Lung (tissue), 12 donors: ENCODE measurements around the gene HCN2. TPM values are rescaled to one million over a fixed set of nuclear protein-coding genes. Genes with fewer than 3 reads are reported as not detected.

ENCODE experiments used
- ATAC-seq: fragments of 200-7000 bp; cut with Tn5 transposase; one replicate; pipeline ENCODE4 v1.9.1; 2020; ENCODE audit warnings: moderate number of reproducible peaks; ENCODE audit not compliant: insufficient read depth, low FRiP score
- DNase-seq, 3 donors: peaks; one replicate each; pipeline ENCODE4 v3.0.0-alpha.2; 2013 to 2017
- H3K27ac ChIP-seq, 2 donors: one replicate each; pipeline ENCODE4 v1.5.1; 2013; ENCODE audit warnings: mild to moderate bottlenecking in 2 of 2, moderate library complexity in 2 of 2, control low read depth in 1 of 2, inconsistent platforms in 1 of 2, low read depth in 1 of 2, low read length in 1 of 2
- H3K27me3 ChIP-seq, 3 donors: one replicate each; pipeline ENCODE4 v1.5.1; 2013; ENCODE audit warnings: low read length in 2 of 3; ENCODE audit not compliant: control insufficient read depth in 3 of 3, insufficient read depth in 3 of 3
- H3K36me3 ChIP-seq, 4 donors: one replicate each; pipeline ENCODE4 v1.5.1; 2013; ENCODE audit warnings: low read length in 4 of 4, mild to moderate bottlenecking in 1 of 4, moderate library complexity in 1 of 4; ENCODE audit not compliant: control insufficient read depth in 4 of 4, insufficient read depth in 4 of 4
- H3K4me1 ChIP-seq, 5 donors: one replicate each; pipeline ENCODE4 v1.5.1; 2013; ENCODE audit warnings: low read length in 5 of 5, mild to moderate bottlenecking in 2 of 5, moderate library complexity in 1 of 5; ENCODE audit not compliant: control insufficient read depth in 5 of 5, insufficient read depth in 5 of 5
- H3K4me3 ChIP-seq: one replicate; pipeline ENCODE4 v1.5.1; 2013; ENCODE audit warnings: mild to moderate bottlenecking, control low read depth, moderate library complexity
- H3K9ac ChIP-seq, 2 donors: one replicate each; pipeline ENCODE4 v1.5.1; 2013; ENCODE audit warnings: low read length in 2 of 2, control low read depth in 1 of 2; ENCODE audit not compliant: insufficient read depth in 1 of 2
- H3K9me3 ChIP-seq, 4 donors: one replicate each; pipeline ENCODE4 v1.5.1; 2013; ENCODE audit warnings: low read length in 3 of 4, mild to moderate bottlenecking in 1 of 4, moderate library complexity in 1 of 4; ENCODE audit not compliant: control insufficient read depth in 4 of 4, insufficient read depth in 3 of 4
- CTCF ChIP-seq: IDR thresholded peaks from 2 replicates; pipeline ENCODE4 v1.5.1; 2012; ENCODE audit warnings: mild to moderate bottlenecking; ENCODE audit errors: control extremely low read depth, extremely low read depth
- WGBS, 2 donors: extraction: QIAGEN DNeasy Blood & Tissue Kit; methylation state at CpG; one replicate each; pipeline ENCODE4 v1.1.7; 2013; 5-methylcytosine and 5-hydroxymethylcytosine counted together
- polyA plus RNA-seq, 2 donors: library from polyadenylated mRNA; stranded (reverse); fragments of 200-250 nt; gene quantifications; one replicate each; pipeline ENCODE4 v1.2.1, GENCODE V29; 2013
- total RNA-seq, 2 donors: library from RNA; depleted of rRNA in 1 of 2; stranded (reverse); fragments of >200 nt in 1 of 2; gene quantifications; one replicate each; pipeline ENCODE4 v1.2.1, GENCODE V29; 2014 to 2021
- donor health status: control.
- donor health status: control.
- donor health status: Bipolar disorder and iron deficiency.
- donor health status: healthy.
- donor health status: DM: yes; HTN: yes; CAD: no.

HCN2 gene
- total and polyA plus RNA-seq, 4 donors: 0.04 to 0.37 (median 0.16) TPM

DNA sequence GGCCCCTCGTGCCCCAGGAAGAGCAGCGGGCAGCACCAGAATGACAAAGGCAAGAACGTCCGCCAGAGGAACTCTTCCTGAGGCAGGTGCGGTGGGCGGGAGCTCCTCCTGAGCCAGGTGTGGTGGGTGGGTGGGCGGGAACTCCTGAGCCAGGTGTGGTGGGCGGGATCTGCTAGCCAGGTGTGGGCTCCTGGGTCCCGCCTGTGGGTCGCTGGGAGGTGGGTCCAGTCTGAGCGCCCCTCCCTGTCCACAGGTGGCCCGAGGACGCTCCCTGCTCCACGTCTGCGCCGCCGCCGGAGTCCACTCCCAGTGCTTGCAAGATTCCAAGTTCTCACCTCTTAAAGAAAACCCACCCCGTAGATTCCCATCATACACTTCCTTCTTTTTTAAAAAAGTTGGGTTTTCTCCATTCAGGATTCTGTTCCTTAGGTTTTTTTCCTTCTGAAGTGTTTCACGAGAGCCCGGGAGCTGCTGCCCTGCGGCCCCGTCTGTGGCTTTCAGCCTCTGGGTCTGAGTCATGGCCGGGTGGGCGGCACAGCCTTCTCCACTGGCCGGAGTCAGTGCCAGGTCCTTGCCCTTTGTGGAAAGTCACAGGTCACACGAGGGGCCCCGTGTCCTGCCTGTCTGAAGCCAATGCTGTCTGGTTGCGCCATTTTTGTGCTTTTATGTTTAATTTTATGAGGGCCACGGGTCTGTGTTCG is 7.0 kb upstream of the HCN2 start:
- no peak overlapping the region for H3K9ac ChIP-seq
- WGBS, 2 donors: 91 to 93% methylated on average over 31 of the region's 31 CpGs
- H3K9me3 ChIP-seq: no peaks in the 10 kb centered on the region
- no peak for ATAC-seq
- H3K4me3 ChIP-seq: no peak overlapping the region
- no peak overlapping the region for H3K27ac ChIP-seq
- H3K4me1 ChIP-seq: peaks cover 0 to 5% (median 0%) of the 10 kb centered on the region in 5 donors
- H3K36me3 ChIP-seq: peaks cover 2 to 52% (median 7%) of the 10 kb centered on the region in 4 donors
- DNase-seq: no peak
- H3K27me3 ChIP-seq: no peaks in the 10 kb centered on the region
- TF ChIP-seq CTCF: no peak

GRCh38 chr19:583198-583967 is 6.3 kb upstream of the HCN2 start:
- ATAC-seq (no peak), DNase-seq (no peak)
- Histone ChIP-seq H3K9me3 (no peaks in the 10 kb centered on the region), H3K36me3 (peaks cover 2 to 45% (median 7%) of the 10 kb centered on the region in 4 donors), H3K9ac (no peak overlapping the region), H3K27me3 (peaks cover 0 to under 1% (median 0%) of the 10 kb centered on the region in 3 donors), H3K27ac (no peak overlapping the region), H3K4me3 (no peak overlapping the region), H3K4me1 (peaks cover 0 to 10% (median 0%) of the 10 kb centered on the region in 5 donors)
- no peak for TF ChIP-seq CTCF
- WGBS, 2 donors: 91 to 92% methylated on average over 27 of the region's 27 CpGs

DNA sequence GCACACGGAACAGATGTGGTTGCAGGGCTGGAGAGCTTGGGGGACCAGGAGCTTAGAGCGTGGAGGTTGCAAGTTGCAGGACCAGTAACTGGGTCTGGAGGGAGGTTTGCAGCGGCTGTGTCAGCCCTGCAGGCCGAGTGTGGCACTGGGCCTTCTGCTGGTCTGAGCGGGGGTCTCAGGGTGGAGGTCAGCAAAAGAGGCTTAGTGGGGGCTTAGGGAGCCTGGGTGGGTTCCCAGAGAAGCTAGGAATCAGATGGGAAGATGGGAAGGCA is 5.8 kb upstream of the HCN2 start:
- Histone ChIP-seq H3K27ac (no peak overlapping the region), H3K9me3 (no peaks in the 10 kb centered on the region), H3K36me3 (peaks cover 2 to 44% (median 7%) of the 10 kb centered on the region in 4 donors), H3K4me1 (peaks cover 0 to 11% (median 0%) of the 10 kb centered on the region in 5 donors), H3K27me3 (peaks cover 0 to 6% (median 5%) of the 10 kb centered on the region in 3 donors), H3K9ac (no peak overlapping the region), H3K4me3 (no peak overlapping the region)
- WGBS, 2 donors: 81 to 85% methylated on average over 5 of the region's 5 CpGs
- ATAC-seq (no peak), DNase-seq (no peak)
- no peak for TF ChIP-seq CTCF
